Keratinocyte (primary cell): ENCODE results near the gene BAZ1B. TPM values are rescaled to one million over a fixed set of nuclear protein-coding genes. Genes with fewer than 3 reads are reported as not detected.

Experiments used
- DNase-seq: peaks from one replicate; pipeline ENCODE4 v3.0.0-alpha.2; 2011; ENCODE audit warnings: low read depth, missing footprints, low spot score
- FAIRE-seq: peaks from 2 replicates; lab custom pipeline; 2011; peaks lifted over from hg19 to GRCh38; lab: Jason Lieb, UNC
- H2AFZ ChIP-seq: 2 replicates; pipeline ENCODE4 v1.6.0; 2012; ENCODE audit warnings: low read length, control low read depth, inconsistent platforms; ENCODE audit not compliant: control insufficient read depth
- H3K27ac ChIP-seq: 2 replicates; pipeline ENCODE4 v1.5.1; 2011; ENCODE audit warnings: low read length; ENCODE audit not compliant: control insufficient read depth, insufficient read depth
- H3K27me3 ChIP-seq: 3 replicates; pipeline ENCODE4 v1.6.0; 2011; ENCODE audit warnings: low read length; ENCODE audit not compliant: control insufficient read depth, insufficient read depth; ENCODE audit errors: extremely low read depth
- H3K36me3 ChIP-seq, 2 experiments: 2 replicates in 1 of 2; 3 replicates in 1 of 2; pipeline ENCODE4 v1.5.1; 2011; ENCODE audit warnings: low read length in 2 of 2, mild to moderate bottlenecking in 1 of 2; ENCODE audit not compliant: control insufficient read depth in 2 of 2, insufficient read depth in 2 of 2; ENCODE audit errors: extremely low read depth in 1 of 2
- H3K4me1 ChIP-seq: 3 replicates; pipeline ENCODE4 v1.5.1; 2011; ENCODE audit warnings: low read length; ENCODE audit not compliant: control insufficient read depth, insufficient read depth; ENCODE audit errors: extremely low read depth
- H3K4me2 ChIP-seq: 3 replicates; pipeline ENCODE4 v1.6.0; 2011; ENCODE audit warnings: low read depth, low read length; ENCODE audit not compliant: control insufficient read depth, insufficient read depth; ENCODE audit errors: extremely low read depth
- H3K4me3 ChIP-seq, 3 experiments: fragments of 200-600 bp in 1 of 3; sonication (generic) in 1 of 3; 2 replicates in 2 of 3; 3 replicates in 1 of 3; pipeline ENCODE4 v1.5.1; 2011 to 2016; ENCODE audit warnings: low read length in 3 of 3, mild to moderate bottlenecking in 3 of 3, control low read depth in 2 of 3, inconsistent platforms in 1 of 3, low read depth in 1 of 3, mixed read lengths in 1 of 3, mixed run types in 1 of 3, moderate library complexity in 1 of 3; ENCODE audit not compliant: control insufficient read depth in 2 of 3, insufficient read depth in 2 of 3; ENCODE audit errors: extremely low read depth in 1 of 3
- H3K79me2 ChIP-seq: 2 replicates; pipeline ENCODE4 v1.6.0; 2012; ENCODE audit warnings: low read length; ENCODE audit not compliant: control insufficient read depth, insufficient read depth
- H3K9ac ChIP-seq: 3 replicates; pipeline ENCODE4 v1.6.0; 2011; ENCODE audit warnings: low read length; ENCODE audit not compliant: control insufficient read depth, insufficient read depth; ENCODE audit errors: extremely low read depth
- H3K9me1 ChIP-seq: 3 replicates; pipeline ENCODE4 v1.6.0; 2011; ENCODE audit warnings: low read length; ENCODE audit not compliant: control insufficient read depth, insufficient read depth; ENCODE audit errors: extremely low read depth
- H3K9me3 ChIP-seq: 2 replicates; pipeline ENCODE4 v1.5.1; 2012; ENCODE audit warnings: low read depth, low read length; ENCODE audit not compliant: control insufficient read depth
- H4K20me1 ChIP-seq: 3 replicates; pipeline ENCODE4 v1.6.0; 2011; ENCODE audit warnings: low read length; ENCODE audit not compliant: control insufficient read depth, insufficient read depth; ENCODE audit errors: extremely low read depth
- EZH2 ChIP-seq: IDR thresholded peaks from one replicate; pipeline ENCODE4 v1.6.1; 2012; ENCODE audit warnings: inconsistent platforms, mild to moderate bottlenecking, low read length, moderate library complexity
- dilution Hi-C: fragments of 300-500 bp; cut with MboI; formaldehyde crosslinking; loops from one replicate; pipeline ENCODE4 v1.7.0; 2020; ENCODE audit warnings: low sequenced_read_pairs; ENCODE audit not compliant: extremely low pct_ligation_motif_present
- polyA plus RNA-seq, 5 experiments: library from polyadenylated mRNA; depleted of rRNA in 3 of 5; stranded (reverse) in 3 of 5; stranded (forward) in 1 of 5; unstranded in 1 of 5; fragments of >200 nt; gene quantifications; 1 replicate in 1 of 5; 2 replicates in 3 of 5; 3 replicates in 1 of 5; pipeline versions ENCODE4 v1.2.1 to v1.2.3, GENCODE V29; 2011 to 2012; ENCODE audit warnings: missing spikeins in 2 of 5, low read depth in 1 of 5, low replicate concordance in 1 of 5
- TF ChIP-seq, protein P1 (sequence below), 3 experiments: IDR thresholded peaks in 1 of 3; conservative IDR thresholded peaks in 1 of 3; optimal IDR thresholded peaks in 1 of 3; 2 replicates in 2 of 3; 3 replicates in 1 of 3; pipeline versions ENCODE3 to v1.5.1; 2011; ENCODE audit warnings: low read length in 3 of 3, mild to moderate bottlenecking in 3 of 3, moderate library complexity in 2 of 3, control low read depth in 1 of 3, inconsistent platforms in 1 of 3; ENCODE audit not compliant: insufficient read depth in 2 of 3; ENCODE audit errors: extremely low read depth in 1 of 3

Gene BAZ1B
- polyA plus RNA-seq, 1 donor (not counting 4 experiments of a cell fraction or from before 2014, with no cell fraction given), result 24.3 TPM

DNA sequence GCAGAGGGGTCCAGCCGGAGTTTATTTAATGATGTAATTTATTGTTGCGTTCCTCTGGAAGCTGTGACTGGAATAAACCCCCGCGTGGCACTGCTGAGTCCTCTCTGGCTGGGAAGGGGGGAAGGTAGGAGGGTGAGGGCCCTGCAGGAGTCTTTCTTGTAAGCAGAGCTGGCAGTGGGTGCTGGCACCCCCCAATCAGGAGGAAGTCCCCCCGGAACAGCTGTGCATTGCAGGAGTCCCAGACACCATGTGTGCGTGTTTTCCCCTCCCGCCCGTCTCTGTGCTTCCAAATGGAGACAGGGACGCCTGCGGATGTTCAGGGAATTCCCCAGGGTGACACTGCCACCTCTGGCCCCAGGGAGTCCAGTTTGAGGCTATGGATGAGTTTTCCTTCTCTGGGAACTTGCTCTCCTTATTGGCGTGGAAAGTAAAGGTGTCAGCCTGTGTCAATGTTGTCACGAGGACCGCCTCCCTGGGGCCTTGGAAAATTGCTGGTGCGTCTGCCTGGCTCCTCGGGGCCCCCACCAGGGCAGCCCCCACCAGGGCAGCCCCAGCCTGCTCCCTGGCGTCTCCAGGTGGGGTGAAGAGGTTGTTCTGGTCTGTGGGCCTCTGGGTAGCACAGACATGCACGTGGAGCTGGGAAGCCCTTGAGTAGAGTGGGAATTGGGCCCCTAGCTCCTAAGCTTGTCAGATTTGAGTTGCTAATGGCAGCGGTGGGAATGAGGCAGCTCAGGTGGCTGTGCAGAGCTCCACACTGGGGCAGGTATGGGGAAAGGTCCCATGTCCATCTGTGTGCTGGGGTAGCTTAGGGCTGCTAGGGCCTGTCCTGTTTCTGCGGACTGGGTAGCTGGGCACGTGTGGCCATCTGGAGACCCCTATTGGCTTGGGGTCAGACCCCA lies 85.8 kb downstream of the BAZ1B start:
- Histone ChIP-seq H2AFZ (no peak overlapping the region), H3K27me3 (peaks cover 4% of the 10 kb centered on the region), H3K79me2 (no peaks in the 10 kb centered on the region), H3K9me1 (no peaks in the 10 kb centered on the region), H3K4me1 (no peaks in the 10 kb centered on the region), H4K20me1 (no peaks in the 10 kb centered on the region), H3K27ac (no peak overlapping the region), H3K4me2 (no peak overlapping the region), H3K36me3 (peaks cover 1 to 3% of the 10 kb centered on the region in 2 experiments), H3K9me3 (no peaks in the 10 kb centered on the region), H3K4me3 (no peak overlapping the region), H3K9ac (no peak overlapping the region)
- dilution Hi-C loops, result no loop called here
- DNase-seq (no peak), FAIRE-seq (no peak)
- TF ChIP-seq, protein P1, sequence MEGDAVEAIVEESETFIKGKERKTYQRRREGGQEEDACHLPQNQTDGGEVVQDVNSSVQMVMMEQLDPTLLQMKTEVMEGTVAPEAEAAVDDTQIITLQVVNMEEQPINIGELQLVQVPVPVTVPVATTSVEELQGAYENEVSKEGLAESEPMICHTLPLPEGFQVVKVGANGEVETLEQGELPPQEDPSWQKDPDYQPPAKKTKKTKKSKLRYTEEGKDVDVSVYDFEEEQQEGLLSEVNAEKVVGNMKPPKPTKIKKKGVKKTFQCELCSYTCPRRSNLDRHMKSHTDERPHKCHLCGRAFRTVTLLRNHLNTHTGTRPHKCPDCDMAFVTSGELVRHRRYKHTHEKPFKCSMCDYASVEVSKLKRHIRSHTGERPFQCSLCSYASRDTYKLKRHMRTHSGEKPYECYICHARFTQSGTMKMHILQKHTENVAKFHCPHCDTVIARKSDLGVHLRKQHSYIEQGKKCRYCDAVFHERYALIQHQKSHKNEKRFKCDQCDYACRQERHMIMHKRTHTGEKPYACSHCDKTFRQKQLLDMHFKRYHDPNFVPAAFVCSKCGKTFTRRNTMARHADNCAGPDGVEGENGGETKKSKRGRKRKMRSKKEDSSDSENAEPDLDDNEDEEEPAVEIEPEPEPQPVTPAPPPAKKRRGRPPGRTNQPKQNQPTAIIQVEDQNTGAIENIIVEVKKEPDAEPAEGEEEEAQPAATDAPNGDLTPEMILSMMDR (optimal IDR thresholded peaks at IDR 0.05 in 1 of 3, IDR thresholded peaks at IDR 0.05 in 1 of 3, conservative IDR thresholded peaks at IDR 0.05 in 1 of 3; ENCODE audit: extremely low read depth in 1 of 3, insufficient read depth in 2 of 3, low read length in 3 of 3), result peak in 1 of 3 experiments; percentile 10
- no peak for TF ChIP-seq EZH2

DNA sequence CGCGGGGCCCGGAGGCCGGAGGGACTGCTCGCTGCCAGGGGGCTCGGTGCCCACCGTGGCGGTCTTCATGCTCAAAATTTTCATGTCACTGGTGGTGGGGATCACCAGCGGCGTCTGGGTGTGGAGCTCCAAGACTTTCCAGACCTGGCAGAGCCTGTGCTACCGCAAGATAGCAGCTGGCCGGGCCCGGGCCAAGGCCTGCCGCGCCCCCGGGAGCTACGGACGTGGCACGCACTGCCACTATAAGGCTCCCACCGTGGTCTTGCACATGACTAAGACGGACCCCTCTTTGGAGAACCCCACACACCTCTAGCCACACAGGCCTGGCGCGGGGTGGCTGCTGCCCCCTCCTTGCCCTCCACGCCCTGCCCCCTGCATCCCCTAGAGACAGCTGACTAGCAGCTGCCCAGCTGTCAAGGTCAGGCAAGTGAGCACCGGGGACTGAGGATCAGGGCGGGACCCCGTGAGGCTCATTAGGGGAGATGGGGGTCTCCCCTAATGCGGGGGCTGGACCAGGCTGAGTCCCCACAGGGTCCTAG lies 86.6 kb downstream of the BAZ1B start:
- H3K27me3 ChIP-seq, result peaks cover 4% of the 10 kb centered on the region
- no peaks in the 10 kb centered on the region for H3K9me1 ChIP-seq
- no peaks in the 10 kb centered on the region for H4K20me1 ChIP-seq
- no peak overlapping the region for H3K4me3 ChIP-seq
- no peak overlapping the region for H3K4me2 ChIP-seq
- H3K79me2 ChIP-seq, result no peaks in the 10 kb centered on the region
- no peak overlapping the region for H2AFZ ChIP-seq
- no peak for DNase-seq
- no peaks in the 10 kb centered on the region for H3K9me3 ChIP-seq
- no peak for FAIRE-seq
- H3K4me1 ChIP-seq, result no peaks in the 10 kb centered on the region
- TF ChIP-seq EZH2, result no peak
- TF ChIP-seq, protein P1 (optimal IDR thresholded peaks at IDR 0.05 in 1 of 3, IDR thresholded peaks at IDR 0.05 in 1 of 3, conservative IDR thresholded peaks at IDR 0.05 in 1 of 3; ENCODE audit: extremely low read depth in 1 of 3, insufficient read depth in 2 of 3, low read length in 3 of 3), result no peak
- H3K36me3 ChIP-seq, result peaks cover 0 to 3% of the 10 kb centered on the region in 2 experiments
- no peak overlapping the region for H3K9ac ChIP-seq
- H3K27ac ChIP-seq, result no peak overlapping the region
- dilution Hi-C loops, result no loop called here
